ENCODE data around the gene MRPS18C.

DNA sequence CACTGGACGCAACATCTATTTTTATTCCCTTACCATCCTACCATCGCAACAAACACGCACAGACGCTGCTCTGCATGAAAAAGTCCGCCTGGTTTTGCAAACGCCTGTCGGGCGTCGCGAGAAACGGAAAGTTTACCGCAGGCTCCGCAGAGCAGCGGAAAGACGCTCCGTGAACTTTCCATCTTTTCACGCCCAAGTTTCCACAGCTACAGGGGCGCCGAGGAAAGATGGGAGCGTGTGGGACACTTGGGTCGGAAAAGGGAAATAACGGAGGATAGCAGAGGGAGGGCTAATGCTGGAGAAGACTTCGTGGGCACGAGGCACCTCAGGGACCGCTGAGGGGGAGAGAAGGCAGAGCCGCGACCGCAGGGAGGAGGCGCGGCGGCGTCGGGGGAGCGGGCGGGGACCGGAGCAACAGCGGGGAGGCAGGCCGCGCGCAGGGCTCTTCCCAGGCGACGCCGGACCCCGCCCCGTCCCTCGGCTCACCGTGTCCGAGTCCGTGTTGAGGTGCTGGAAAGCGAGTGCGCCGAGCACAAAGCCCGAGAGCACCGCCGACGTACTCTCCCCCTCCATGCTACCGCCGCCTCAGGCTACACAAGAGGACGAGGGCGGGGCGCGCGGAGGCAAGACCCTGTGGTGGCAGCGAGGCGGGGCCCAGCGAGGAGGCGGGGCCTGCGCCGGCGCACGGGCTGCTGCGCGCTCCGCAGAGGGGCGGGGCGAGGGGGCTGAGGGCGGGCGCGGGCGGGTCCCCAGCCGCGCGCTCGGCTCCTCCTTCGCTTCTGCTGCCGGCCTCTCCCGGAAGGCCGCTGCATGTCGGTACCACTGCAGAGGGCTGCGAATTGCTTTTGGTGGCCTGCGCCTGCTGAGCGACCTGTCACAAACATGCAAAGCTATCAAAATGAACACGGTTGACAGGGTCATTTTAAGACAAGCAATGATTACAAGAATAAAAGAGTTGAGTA, 28.9 kb downstream of the MRPS18C start, which contains the start of gene ABRAXAS1:
- TF ChIP-seq, protein P1, sequence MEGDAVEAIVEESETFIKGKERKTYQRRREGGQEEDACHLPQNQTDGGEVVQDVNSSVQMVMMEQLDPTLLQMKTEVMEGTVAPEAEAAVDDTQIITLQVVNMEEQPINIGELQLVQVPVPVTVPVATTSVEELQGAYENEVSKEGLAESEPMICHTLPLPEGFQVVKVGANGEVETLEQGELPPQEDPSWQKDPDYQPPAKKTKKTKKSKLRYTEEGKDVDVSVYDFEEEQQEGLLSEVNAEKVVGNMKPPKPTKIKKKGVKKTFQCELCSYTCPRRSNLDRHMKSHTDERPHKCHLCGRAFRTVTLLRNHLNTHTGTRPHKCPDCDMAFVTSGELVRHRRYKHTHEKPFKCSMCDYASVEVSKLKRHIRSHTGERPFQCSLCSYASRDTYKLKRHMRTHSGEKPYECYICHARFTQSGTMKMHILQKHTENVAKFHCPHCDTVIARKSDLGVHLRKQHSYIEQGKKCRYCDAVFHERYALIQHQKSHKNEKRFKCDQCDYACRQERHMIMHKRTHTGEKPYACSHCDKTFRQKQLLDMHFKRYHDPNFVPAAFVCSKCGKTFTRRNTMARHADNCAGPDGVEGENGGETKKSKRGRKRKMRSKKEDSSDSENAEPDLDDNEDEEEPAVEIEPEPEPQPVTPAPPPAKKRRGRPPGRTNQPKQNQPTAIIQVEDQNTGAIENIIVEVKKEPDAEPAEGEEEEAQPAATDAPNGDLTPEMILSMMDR (IDR thresholded peaks at IDR 0.05), result no peak
- peak; percentile 49 to 93 for TF ChIP-seq POLR2A (IDR thresholded peaks at IDR 0.05)
